Esophagus mucosa (tissue), 1 donor: ENCODE results near the gene PPM1A. TPM values are rescaled to one million over a fixed set of nuclear protein-coding genes. Genes with fewer than 3 reads are reported as not detected.

Experiments used
- ATAC-seq: fragments of 200-7000 bp; cut with Tn5 transposase; one replicate; pipeline ENCODE4 v1.9.1; 2020
- total RNA-seq: library from RNA; stranded (reverse); gene quantifications from one replicate; pipeline ENCODE4 v1.2.4, GENCODE V29; 2023
- donor health status: DM: yes; HTN: yes; CAD: no.

PPM1A gene
- total RNA-seq, 1 donor from 2014 or later, result 25.8 TPM

DNA sequence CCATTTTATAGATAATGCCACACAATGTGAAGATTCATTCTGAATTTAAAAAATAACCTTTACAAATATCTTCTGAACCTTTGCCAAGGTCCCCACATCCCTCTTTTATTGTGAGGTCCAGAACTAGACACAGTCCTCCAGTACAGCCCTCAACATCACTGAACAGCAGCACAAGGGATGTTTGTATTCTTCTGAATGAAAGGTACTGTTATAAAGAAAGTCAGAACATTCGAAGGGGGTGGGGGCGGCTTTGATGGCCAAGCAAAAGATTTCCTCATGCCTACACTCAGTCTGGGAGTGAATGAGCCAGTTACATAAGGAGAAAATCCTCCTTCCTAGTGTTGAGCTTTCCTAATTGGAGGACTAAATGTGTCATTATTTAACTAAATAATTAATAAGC, 77.3 kb downstream of the PPM1A start:
- ATAC-seq, result no peak

- ATAC-seq, result peak; percentile 58
These were observed 78.7 kb downstream of the PPM1A start for GRCh38 chr14:60327447-60328331.

DNA sequence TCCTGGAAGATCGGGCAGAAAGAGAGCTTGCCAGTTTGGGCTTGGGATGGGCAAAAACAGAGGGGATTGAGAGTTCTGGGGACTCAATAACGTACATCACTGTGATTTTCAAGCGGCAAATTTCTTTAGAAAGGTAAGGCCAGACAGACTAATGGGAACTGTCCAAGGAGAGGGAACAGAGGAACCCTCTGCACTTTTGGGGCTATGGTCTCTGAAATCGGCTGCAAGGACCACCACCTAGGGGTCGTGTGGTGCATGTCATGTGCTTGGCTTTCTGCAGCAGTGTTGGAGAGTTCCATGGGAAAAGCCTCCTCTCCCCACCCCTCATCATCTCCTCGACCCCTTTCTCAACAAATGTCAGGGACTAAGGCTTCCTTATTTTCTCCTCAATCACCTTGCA, 79.6 kb downstream of the PPM1A start:
- no peak for ATAC-seq

- ATAC-seq, result no peak
These were observed 80.3 kb downstream of the PPM1A start for GRCh38 chr14:60329274-60329673.

DNA sequence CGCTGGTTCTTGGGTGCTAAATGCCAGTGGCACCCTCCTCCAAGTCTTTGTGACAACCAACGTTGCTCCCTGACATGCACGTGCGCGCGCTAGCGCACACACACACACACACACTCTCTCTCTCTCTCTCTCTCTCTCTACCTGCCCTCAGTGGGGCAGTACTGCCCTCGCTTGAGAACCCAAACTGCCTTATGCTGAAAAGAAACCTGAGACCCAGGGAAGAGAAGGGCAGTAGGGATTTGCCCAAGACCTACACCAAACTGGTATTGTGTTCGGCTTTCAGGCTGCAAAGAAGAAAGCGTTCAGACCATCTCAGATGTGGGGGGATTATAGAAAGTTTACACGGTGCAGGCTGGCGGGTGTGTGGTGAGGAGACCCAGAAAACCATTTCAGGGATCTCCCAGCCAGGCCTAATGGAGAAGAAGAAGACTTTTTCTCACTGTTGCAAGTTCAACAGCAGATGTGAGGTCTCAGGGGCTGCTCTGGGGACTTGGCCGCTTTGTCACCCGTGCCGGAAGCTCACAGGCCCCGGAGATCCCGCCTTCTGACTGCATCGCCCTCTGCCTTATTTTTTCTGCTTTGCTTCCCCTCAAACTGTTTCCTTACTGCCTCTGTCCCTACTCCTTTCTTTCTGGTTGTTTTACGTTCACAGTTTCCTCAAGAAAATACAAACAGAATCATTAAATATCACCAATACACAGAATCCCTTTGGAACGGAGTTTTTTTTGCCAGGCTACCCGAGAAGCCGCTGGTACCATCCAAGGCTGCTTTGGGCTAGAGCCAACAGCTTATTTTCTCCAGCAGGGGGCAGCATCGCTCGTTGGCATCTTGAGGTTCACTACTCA, 82.4 kb downstream of the PPM1A start:
- ATAC-seq, result peak; percentile 73

DNA sequence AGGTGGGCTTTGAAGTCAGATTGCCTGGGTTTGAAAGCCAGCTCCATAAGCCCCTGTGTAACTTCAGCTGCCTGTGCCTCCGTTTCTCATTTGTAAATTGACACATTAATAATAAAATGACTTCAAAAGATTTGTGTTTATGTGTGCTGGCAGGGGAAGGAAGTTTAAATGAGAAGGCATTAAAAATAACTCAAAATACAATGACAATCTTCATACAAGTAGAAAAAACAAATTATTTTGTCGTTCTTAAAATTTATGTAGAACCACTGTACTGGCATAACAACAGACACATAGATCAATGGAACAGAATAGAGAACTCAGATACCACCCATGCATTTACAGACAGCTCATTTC, 83.0 kb downstream of the PPM1A start:
- no peak for ATAC-seq

DNA sequence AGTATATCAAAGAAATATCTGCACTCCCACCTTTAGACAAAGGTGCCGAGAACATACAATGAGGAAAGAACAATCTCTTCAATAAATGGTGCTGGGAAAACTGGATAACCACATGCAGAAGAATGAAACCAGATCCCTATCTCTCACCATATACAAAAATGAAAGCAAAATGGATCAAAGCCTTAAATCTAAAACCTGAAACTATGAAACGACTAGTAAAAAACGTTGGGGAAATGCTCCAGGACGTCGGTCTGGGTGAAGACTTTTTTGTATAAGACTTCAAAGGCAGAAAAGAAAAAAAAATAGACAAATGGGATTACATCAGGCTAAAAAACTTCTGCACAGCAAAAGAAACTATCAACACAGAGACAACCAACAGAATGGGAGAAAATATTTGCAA, 83.8 kb downstream of the PPM1A start:
- no peak for ATAC-seq

- no peak for ATAC-seq
These were observed 90.5 kb downstream of the PPM1A start for GRCh38 chr14:60339571-60339970.

DNA sequence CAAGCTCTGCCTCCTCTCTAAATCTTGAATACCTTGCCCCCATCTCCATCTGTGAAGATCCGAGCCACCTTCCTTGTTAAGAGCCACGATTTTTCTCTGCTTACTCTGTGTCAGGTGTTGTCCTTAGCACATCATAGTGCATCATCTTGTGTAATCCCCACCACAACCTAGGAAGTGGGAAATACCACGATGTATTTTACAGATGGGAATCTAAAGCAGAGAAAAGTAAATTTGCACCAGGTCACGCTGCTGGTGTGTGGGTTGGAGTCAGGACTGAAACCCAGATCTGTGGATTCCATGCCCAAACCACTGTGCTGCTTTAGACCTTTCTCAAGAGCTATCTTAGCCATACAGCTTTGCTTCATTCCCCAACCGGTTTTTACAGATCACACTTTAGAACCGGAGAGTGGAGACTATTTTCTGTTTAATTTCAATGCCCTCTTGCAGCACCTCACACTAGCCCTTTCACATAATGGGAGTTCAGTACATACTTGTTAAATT, 94.6 kb downstream of the PPM1A start:
- ATAC-seq, result no peak

GRCh38 chr14:60344751-60345150, 95.7 kb downstream of the PPM1A start:
- ATAC-seq, result no peak

GRCh38 chr14:60346706-60347105, 97.7 kb downstream of the PPM1A start:
- no peak for ATAC-seq

DNA sequence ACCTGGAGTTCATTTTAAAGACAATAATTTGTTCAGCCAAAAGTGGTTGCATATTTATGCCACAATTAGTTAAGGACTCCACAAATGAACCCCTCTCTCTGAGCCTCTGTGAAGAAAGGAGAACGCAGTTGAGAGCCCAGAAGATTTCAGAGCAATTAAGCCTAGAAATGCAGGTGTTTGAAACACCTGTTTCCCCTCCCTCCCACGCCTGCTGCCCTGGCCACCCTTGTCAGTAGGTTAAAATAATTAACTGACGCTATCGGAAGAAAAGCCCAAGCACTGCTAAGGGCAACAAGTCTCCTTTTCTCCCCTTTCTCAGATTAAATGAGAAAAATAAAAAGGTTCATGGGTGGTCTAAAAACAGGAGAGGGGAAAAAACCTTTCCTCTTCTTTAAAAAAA, 99.2 kb downstream of the PPM1A start:
- ATAC-seq, result no peak

Other genes with a start within 250 kb of the PPM1A start
- gene PCNX4, start 157.3 kb upstream of the PPM1A start, total RNA-seq, result 19.2 TPM
- gene DHRS7, start 83.8 kb upstream of the PPM1A start, total RNA-seq, result 40.3 TPM
- not detected for gene C14orf39, start 236.8 kb downstream of the PPM1A start, total RNA-seq